ENCODE results near the gene PCNX2. TPM values are rescaled to one million over a fixed set of nuclear protein-coding genes. Genes with fewer than 3 reads are reported as not detected.
"Not testable (repeated sequence)": the region's sequence is repeated elsewhere in the genome, so short reads cannot be mapped to it uniquely, and the experiment has no call there.

Gene PCNX2
- polyA plus RNA-seq, 3 donors, result 0.29 to 7.9 (median 0.62) TPM

DNA sequence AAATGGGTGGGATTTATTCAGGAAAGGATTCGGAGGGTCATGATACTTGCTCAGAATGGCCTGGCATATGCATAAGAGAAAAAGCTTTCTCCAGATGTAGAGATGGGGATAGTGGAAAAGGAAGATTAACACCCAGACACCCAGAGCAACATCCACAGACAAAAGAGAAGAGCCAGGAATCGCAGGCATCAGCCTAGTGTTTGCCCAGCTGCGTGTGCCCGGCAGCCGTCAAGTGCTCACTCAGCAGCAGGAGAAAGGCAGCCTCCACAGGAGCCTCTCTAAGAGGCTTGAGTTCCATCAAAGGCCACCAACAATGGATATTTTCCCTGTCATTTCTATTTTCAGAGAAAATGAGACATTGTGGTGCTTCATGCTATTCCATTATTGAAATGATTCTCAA lies 290.4 kb downstream of the PCNX2 start:
- no peaks in the 10 kb centered on the region for H3K27me3 ChIP-seq (ENCODE audit: control insufficient read depth in 2 of 2, insufficient read depth in 2 of 2, low read length in 2 of 2)
- intact Hi-C loops (cut with micrococcal nuclease), result no loop called here

DNA sequence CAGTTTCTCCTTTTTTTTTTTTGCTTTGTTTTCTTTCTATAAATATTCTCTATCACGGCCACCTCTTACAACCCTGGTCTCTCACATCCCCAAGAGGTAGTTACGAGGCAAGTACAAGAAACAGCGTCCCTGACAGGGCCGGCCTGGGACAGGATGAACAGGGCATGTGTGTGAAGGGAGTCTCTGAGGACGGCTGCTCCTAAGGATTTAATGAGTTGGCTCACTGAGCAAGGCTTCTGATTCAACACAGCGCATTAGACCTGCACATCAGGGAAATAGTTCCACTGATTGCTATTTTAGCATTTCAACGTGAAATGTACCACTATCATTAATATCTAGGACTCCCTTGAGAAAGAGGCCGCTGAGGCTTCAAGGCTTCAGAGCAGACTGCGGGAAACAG lies 291.1 kb downstream of the PCNX2 start:
- Histone ChIP-seq H3K4me1 (ENCODE audit: control insufficient read depth in 1 of 2, insufficient read depth in 2 of 2, low read length in 2 of 2) (no peaks in the 10 kb centered on the region), H3K79me2 (ENCODE audit: insufficient read depth, low read length) (no peaks in the 10 kb centered on the region), H3K27me3 (ENCODE audit: control insufficient read depth in 2 of 2, insufficient read depth in 2 of 2, low read length in 2 of 2) (no peaks in the 10 kb centered on the region), H3K4me3 (replicated peaks in 1 of 3; ENCODE audit: low read depth in 2 of 3, low read length in 3 of 3) (no peak overlapping the region), H2AFZ (ENCODE audit: insufficient read depth, low read depth, low read length, poor library complexity, severe bottlenecking) (no peak overlapping the region), H3K9ac (ENCODE audit: insufficient read depth, low read length, poor library complexity, severe bottlenecking) (no peak overlapping the region), H3K4me2 (replicated peaks; ENCODE audit: extremely low read depth, low read length, poor library complexity, severe bottlenecking) (no peak overlapping the region), H3K27ac (ENCODE audit: low read depth in 1 of 2, low read length in 2 of 2) (no peak overlapping the region), H3K36me3 (replicated peaks in 1 of 2; ENCODE audit: control insufficient read depth in 1 of 2, insufficient read depth in 2 of 2, low read length in 2 of 2) (peaks cover 0 to 10% of the 10 kb centered on the region in 2 donors), H4K20me1 (ENCODE audit: insufficient read depth, low read length) (no peaks in the 10 kb centered on the region), H3K9me3 (replicated peaks in 1 of 2; ENCODE audit: control insufficient read depth in 1 of 2, insufficient read depth in 1 of 2, low read length in 2 of 2) (no peaks in the 10 kb centered on the region)
- peaks cover 0 to 6% (median 0%) of the 10 kb centered on the region in 7 donors for H3K9me3 Mint-ChIP-seq
- H3K27ac Mint-ChIP-seq, result no peak overlapping the region
- intact Hi-C loops (cut with micrococcal nuclease), result no loop called here
- H3K27me3 Mint-ChIP-seq (ENCODE audit: low read depth in 3 of 3), result peaks cover 0 to 1% (median 0%) of the 10 kb centered on the region in 3 donors
- H3K36me3 Mint-ChIP-seq, result peaks cover 12 to 20% of the 10 kb centered on the region in 2 donors
- DNase-seq, result no peak
- TF ChIP-seq, protein P1, sequence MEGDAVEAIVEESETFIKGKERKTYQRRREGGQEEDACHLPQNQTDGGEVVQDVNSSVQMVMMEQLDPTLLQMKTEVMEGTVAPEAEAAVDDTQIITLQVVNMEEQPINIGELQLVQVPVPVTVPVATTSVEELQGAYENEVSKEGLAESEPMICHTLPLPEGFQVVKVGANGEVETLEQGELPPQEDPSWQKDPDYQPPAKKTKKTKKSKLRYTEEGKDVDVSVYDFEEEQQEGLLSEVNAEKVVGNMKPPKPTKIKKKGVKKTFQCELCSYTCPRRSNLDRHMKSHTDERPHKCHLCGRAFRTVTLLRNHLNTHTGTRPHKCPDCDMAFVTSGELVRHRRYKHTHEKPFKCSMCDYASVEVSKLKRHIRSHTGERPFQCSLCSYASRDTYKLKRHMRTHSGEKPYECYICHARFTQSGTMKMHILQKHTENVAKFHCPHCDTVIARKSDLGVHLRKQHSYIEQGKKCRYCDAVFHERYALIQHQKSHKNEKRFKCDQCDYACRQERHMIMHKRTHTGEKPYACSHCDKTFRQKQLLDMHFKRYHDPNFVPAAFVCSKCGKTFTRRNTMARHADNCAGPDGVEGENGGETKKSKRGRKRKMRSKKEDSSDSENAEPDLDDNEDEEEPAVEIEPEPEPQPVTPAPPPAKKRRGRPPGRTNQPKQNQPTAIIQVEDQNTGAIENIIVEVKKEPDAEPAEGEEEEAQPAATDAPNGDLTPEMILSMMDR (IDR thresholded peaks at IDR 0.05), result no peak
- no peaks in the 10 kb centered on the region for H3K4me1 Mint-ChIP-seq
- no peak overlapping the region for H3K4me3 Mint-ChIP-seq
- WGBS (ENCODE audit: insufficient coverage), result 100% methylated on average over 5 of the region's 9 CpGs

More for the DNA sequence above, 290.4 kb downstream of the PCNX2 start:
- peaks cover 5 to 13% of the 10 kb centered on the region in 2 donors for H3K36me3 Mint-ChIP-seq
- H3K4me2 ChIP-seq (replicated peaks; ENCODE audit: extremely low read depth, low read length, poor library complexity, severe bottlenecking), result no peak overlapping the region
- TF ChIP-seq, protein P1 (IDR thresholded peaks at IDR 0.05), result no peak
- H3K4me3 ChIP-seq (replicated peaks in 1 of 3; ENCODE audit: low read depth in 2 of 3, low read length in 3 of 3), result no peak overlapping the region
- H2AFZ ChIP-seq (ENCODE audit: insufficient read depth, low read depth, low read length, poor library complexity, severe bottlenecking), result no peak overlapping the region
- H3K4me1 ChIP-seq (ENCODE audit: control insufficient read depth in 1 of 2, insufficient read depth in 2 of 2, low read length in 2 of 2), result no peaks in the 10 kb centered on the region
- no peak overlapping the region for H3K9ac ChIP-seq (ENCODE audit: insufficient read depth, low read length, poor library complexity, severe bottlenecking)
- H3K9me3 ChIP-seq (replicated peaks in 1 of 2; ENCODE audit: control insufficient read depth in 1 of 2, insufficient read depth in 1 of 2, low read length in 2 of 2), result no peaks in the 10 kb centered on the region
- 100% methylated on average over 3 of the region's 5 CpGs for WGBS (ENCODE audit: insufficient coverage)
- DNase-seq, result no peak
- H3K4me1 Mint-ChIP-seq, result no peaks in the 10 kb centered on the region
- no peaks in the 10 kb centered on the region for H3K79me2 ChIP-seq (ENCODE audit: insufficient read depth, low read length)
- H3K36me3 ChIP-seq (replicated peaks in 1 of 2; ENCODE audit: control insufficient read depth in 1 of 2, insufficient read depth in 2 of 2, low read length in 2 of 2), result peaks cover 0 to 3% of the 10 kb centered on the region in 2 donors
- H3K4me3 Mint-ChIP-seq, result no peak overlapping the region
- peaks cover 0 to 3% (median 0%) of the 10 kb centered on the region in 7 donors for H3K9me3 Mint-ChIP-seq
- peaks cover 0 to 1% (median 0%) of the 10 kb centered on the region in 3 donors for H3K27me3 Mint-ChIP-seq (ENCODE audit: low read depth in 3 of 3)
- H4K20me1 ChIP-seq (ENCODE audit: insufficient read depth, low read length), result no peaks in the 10 kb centered on the region
- H3K27ac Mint-ChIP-seq, result no peak overlapping the region
- no peak overlapping the region for H3K27ac ChIP-seq (ENCODE audit: low read depth in 1 of 2, low read length in 2 of 2)

DNA sequence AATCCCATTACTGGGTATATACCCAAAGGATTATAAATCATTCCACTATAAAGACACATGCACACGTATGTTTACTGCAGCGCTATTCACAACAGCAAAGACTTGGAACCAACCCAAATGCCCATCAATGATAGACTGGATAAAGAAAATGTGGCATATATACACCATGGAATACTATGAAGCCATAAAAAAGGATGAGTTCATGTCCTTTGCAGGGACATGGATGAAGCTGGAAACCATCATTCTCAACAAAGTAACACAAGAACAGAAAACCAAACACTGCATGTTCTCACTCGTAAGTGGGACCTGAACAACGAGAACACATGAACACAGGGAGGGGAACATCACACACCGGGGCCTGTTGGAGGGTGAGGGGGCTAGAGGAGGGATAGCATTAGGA lies 291.9 kb downstream of the PCNX2 start:
- H4K20me1 ChIP-seq (ENCODE audit: insufficient read depth, low read length); H3K79me2 ChIP-seq (ENCODE audit: insufficient read depth, low read length); H3K27me3 ChIP-seq (ENCODE audit: control insufficient read depth in 2 of 2, insufficient read depth in 2 of 2, low read length in 2 of 2); intact Hi-C loops (cut with micrococcal nuclease); H3K9me3 ChIP-seq (replicated peaks in 1 of 2; ENCODE audit: control insufficient read depth in 1 of 2, insufficient read depth in 1 of 2, low read length in 2 of 2); H3K4me1 Mint-ChIP-seq; H3K4me1 ChIP-seq (ENCODE audit: control insufficient read depth in 1 of 2, insufficient read depth in 2 of 2, low read length in 2 of 2); H3K9ac ChIP-seq (ENCODE audit: insufficient read depth, low read length, poor library complexity, severe bottlenecking); H3K4me3 Mint-ChIP-seq; H3K27ac Mint-ChIP-seq; H2AFZ ChIP-seq (ENCODE audit: insufficient read depth, low read depth, low read length, poor library complexity, severe bottlenecking); H3K4me3 ChIP-seq (replicated peaks in 1 of 3; ENCODE audit: low read depth in 2 of 3, low read length in 3 of 3); H3K27me3 Mint-ChIP-seq (ENCODE audit: low read depth in 3 of 3); H3K4me2 ChIP-seq (replicated peaks; ENCODE audit: extremely low read depth, low read length, poor library complexity, severe bottlenecking); H3K27ac ChIP-seq (ENCODE audit: low read depth in 1 of 2, low read length in 2 of 2); DNase-seq; H3K9me3 Mint-ChIP-seq: not testable (repeated sequence)
- H3K36me3 Mint-ChIP-seq, result peaks cover 17 to 26% of the 10 kb centered on the region in 2 donors
- H3K36me3 ChIP-seq (replicated peaks in 1 of 2; ENCODE audit: control insufficient read depth in 1 of 2, insufficient read depth in 2 of 2, low read length in 2 of 2), result peaks cover 0 to 18% of the 10 kb centered on the region in 2 donors
- 100% methylated on average over 3 of the region's 5 CpGs for WGBS (ENCODE audit: insufficient coverage)

Data from CD14-positive monocyte (primary cell).